ENCODE data around the gene KRTAP10-7.

GRCh38 chr21:44567481-44568171, 32.8 kb upstream of the KRTAP10-7 start:
- TF ChIP-seq CTCF (IDR thresholded peaks at IDR 0.05) (no peak), EZH2phosphoT487 (IDR thresholded peaks at IDR 0.05) (no peak)
